Stimulated activated CD4-positive, alpha-beta T cell treated with anti-CD3 and anti-CD28 coated beads, TNF-alpha, amount 100 ng/mL, for 48 hours (primary cell): Measurements from ENCODE around the gene TMEM44.
"Not testable (repeated sequence)": the region's sequence is repeated elsewhere in the genome, so short reads cannot be mapped to it uniquely, and the experiment has no call there.

ENCODE experiments used
- DNase-seq, 3 donors: peaks; one replicate each; pipeline ENCODE4 v3.0.0-alpha.2; 2020; ENCODE audit warnings: low read depth in 3 of 3

Gene TMEM44

GRCh38 chr3:194556086-194557056, 76.8 kb downstream of the TMEM44 start:
- DNase-seq = no peak

DNA sequence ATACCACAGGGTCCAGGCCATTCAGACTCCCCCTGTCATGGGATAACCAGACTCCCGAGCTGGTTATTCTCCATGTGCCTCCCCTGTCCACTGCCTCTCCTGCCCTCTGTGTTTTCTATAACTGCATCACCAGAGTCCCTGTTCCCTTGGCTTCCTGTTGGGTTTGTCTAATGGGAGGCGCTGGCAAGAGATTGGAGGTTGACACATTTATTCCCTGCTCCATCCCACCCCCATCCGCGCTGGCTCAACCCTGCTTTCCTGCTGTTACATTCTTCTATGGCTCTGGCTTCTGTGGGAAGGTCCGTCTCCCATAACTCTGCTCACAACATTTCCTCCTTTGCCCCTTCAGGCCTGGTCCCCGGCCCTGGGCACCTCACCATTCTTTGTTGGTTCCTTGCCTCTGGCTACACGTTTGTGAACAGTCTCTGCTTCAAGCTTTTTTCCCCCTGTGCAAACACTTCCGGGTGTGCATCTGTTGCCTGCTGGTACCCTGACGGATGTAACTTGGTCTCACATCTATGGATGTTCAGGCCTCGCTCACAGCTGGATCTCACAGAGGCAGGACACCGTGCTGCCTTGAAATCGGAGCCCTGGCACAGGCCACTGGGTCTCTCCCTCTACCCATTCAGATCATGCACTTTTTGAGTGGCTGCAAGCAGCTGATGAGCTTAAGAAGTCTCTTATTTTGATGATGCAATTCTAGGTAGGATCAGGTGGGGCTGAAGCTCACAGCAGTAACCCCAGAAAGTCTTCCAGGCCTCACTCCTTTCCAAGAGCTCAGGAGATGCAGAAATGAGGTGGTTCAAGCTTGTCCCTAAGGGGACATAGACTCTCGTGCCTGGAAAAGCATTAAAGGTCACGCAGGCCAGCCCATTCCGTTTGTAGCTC, 77.8 kb downstream of the TMEM44 start:
- no peak for DNase-seq

DNA sequence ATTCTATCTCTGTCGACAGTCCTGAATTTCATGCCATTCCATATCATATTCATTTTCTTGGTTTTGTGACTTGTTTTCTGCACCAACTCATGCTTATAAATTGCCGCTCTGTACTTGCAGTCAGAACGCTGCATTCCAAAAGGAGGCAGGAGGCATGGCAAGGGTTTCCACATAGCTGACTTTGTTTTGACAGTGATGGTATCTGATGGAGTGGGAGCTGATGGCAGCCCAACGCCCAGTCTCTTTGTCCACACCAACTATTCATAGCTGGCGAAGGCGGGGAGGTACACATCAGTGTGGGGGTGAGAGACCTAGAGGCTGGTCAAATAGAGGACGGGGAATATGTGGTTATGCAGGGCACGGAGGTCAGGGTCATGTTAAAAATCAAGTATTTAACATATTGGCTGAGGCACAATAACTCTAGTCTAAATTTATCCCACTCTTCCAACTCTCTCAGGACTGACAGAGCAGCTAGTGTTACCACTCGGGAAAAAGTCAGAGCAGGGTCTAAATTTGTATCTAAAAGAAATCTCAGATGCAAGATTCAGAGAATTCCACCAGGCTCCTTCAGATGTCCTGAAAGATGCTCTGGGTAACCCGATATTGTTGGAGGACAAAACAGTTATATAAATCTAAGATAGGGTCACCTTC, 78.6 kb downstream of the TMEM44 start:
- no peak for DNase-seq

DNA sequence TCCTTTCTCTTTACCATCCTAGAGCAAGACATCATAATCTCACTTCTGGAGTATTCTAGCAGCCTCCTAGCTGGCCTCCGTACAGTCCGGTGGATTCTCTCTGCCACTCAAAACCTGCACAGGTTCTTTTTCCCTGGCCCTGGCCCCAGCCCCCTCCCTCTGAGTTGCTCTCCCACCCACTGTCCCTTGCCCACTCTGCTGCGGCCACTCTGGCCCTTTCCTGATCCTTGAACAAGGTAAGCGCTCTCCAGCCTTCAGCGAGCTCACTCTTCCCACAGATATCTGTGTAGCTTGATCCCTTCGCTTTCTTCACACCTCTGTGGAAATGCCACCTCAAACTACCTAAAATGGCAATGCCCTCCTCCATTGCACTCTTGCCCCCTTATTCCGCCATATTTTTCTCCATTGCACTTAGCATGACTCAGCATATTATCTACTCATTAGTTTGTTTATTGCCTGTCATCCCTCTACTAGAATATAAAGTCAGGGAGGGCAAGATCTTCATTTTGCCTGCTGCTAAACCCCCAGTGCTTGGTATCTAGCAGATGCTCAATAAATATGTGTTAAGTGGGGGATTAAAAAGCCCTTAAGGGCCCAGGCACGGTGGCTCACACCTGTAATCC, 80.8 kb downstream of the TMEM44 start:
- DNase-seq = no peak

DNA sequence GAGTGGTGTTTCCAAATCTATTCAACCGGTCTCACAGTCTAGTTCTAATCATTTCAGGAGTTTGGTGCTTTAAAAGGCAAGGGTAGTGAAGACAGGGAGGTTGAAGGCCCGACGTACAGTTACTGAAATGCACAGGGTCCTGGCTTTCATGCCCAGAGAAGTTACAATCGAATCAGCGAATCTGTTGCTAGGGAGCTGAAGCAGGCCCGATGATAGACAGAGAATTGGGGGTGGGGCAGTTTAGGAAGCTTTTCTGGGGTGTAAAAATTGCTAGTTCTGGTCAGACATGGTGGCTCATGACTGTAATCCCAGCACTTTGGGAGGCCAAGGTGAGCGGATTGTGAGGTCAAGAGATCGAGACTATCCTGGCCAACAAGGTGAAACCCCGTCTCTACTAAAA, 83.4 kb downstream of the TMEM44 start:
- no peak for DNase-seq

DNA sequence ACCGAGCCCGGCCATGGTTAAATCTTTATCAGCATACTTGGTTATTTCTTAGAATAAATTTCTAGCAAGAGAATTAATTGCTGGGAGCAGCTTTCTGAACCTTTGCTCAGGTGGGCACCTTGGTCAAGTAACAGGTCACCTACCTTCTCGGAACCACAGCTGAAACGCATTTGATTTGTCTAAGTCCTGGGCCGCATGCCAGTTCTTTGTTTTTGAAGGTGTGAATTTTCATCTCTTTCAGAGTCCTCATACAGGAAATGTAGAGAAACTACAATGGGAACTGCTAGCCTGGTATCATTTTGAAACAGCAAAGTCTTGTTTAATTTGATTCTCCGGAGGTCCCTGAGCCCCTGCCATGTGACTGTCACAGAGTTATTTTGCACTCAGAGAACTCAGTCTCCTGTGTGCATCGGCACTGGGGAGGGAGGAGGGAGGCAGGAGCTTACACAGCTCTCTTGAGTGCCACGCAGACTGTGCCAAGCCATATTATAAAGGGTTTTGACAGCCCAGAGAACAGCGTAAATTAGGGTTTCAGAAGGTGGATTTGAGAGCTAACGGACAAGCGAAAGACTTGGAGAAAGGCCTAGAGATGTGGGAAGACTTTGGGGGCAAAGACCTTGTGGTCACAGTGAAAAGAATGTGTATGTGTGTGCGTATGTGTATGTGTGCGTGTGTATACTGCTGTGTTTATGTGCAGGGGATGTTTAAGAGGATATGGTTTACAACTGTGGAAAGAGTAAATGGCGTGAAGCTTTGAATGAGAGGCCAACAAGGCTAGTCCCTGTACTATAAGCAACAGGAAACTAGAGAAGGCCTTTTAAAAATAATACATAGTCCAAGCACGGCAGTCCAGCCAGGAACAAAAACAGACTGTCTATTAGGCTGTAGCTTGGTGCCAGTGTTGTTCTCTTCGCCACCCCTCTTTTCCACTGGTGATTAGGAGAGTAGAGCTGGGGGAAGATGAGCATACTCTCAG, 84.6 kb downstream of the TMEM44 start:
- no peak for DNase-seq

- no peak for DNase-seq
These were observed 86.2 kb downstream of the TMEM44 start for GRCh38 chr3:194547042-194547441.

GRCh38 chr3:194545538-194545937, 87.7 kb downstream of the TMEM44 start:
- DNase-seq = not testable (repeated sequence)

DNA sequence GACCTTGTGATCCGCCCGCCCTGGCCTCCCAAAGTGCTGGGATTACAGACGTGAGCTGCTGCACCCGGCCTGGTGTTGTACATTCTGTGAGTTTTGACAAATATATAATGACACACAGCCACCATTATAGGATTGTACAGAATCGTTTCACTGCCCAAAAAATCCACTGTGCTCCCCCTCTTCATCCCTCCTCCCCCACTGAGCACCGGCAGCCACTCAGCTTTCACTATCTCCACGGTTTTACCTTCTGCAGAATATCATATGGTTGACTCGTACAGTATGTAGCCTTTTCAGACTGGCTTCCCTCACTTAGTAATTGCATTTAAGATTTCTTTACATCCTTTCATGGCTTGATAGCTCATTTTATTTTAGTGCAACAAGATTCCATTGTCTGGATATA, 89.7 kb downstream of the TMEM44 start:
- DNase-seq = no peak

DNA sequence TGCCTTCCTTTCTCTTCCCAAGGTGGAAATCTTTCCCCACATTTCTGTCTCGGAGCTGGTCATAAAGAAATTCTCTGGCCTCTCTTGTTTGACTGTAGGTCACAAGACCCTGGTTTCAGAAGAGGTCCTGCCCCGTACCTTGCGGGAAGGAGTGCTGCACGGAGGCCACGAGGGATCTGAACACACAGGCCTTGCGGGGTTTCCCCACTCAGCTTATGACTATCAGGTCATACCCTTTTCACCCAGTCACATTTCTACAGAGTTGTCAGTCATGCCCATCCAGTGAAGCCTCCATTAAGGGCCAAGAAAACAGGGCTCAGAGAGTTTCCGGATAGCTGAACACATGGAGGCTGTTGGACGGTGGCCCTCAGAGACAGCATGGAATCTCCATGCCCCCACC, 91.7 kb downstream of the TMEM44 start:
- DNase-seq = no peak

DNA sequence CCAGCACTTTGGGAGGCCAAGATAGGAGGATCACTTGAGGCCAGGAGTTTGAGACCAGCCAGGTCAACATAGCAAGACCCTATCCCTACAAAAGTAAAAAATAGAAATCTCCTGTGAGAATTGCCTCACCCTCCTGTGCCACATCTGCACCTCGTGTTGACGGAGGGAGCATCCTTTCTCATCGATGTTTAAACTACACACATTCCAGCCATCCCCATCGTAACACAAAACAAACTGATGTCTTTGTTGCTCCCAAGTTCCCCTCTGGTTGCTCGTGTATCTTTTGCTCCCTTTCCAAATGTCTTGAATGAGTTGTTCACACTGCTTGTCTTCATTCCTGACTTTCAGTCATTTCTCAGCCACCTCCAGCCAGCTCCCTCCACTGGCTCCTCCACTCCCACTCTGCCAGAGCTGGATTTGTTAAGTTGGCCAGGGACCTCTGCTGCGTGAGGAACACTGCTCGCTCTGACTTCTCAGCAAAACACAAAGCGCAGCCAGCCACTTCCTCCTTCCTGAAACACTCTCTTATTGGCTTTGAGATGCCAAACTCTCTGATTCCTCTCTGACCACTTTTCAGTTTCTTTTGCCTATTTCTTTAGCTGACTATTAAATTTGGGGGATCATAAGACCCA, 92.8 kb downstream of the TMEM44 start:
- DNase-seq = no peak

GRCh38 chr3:194539498-194539897, 93.7 kb downstream of the TMEM44 start:
- DNase-seq = no peak

GRCh38 chr3:194537732-194538247, 95.4 kb downstream of the TMEM44 start:
- no peak for DNase-seq
